Measurements from ENCODE around the gene LUM. TPM values are rescaled to one million over a fixed set of nuclear protein-coding genes. Genes with fewer than 3 reads are reported as not detected.

The LUM gene
- polyA plus RNA-seq, 3 donors, result not detected

DNA sequence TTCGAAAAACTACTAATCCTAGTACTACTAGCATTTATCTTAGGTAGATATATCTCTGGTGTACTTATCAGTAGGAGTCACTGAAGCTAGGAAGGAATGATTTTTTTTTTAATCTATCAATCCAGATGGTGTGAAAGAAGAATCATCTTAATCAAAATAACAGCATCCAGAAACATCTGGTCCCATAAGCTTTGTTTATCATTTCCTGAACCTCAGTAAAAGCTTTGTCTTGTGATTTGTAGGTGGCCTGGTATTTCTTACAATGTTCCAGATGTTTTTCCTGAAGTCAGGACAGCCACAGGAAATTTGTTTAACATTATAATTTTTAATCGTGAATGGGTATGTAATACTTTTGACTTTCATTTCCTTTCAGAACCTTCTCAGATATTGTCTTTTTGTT, 28.0 kb upstream of the LUM start:
- Mint-ChIP-seq H3K27me3 (ENCODE audit: low read depth in 3 of 3) (peaks cover 0 to 2% (median 0%) of the 10 kb centered on the region in 3 donors), H3K27ac (no peak overlapping the region), H3K9me3 (peaks cover 0 to 3% (median 0%) of the 10 kb centered on the region in 7 donors), H3K4me3 (no peak overlapping the region), H3K36me3 (no peaks in the 10 kb centered on the region), H3K4me1 (no peaks in the 10 kb centered on the region)
- no peaks in the 10 kb centered on the region for H4K20me1 ChIP-seq (ENCODE audit: insufficient read depth, low read length)
- no peaks in the 10 kb centered on the region for H3K9me3 ChIP-seq (replicated peaks in 1 of 2; ENCODE audit: control insufficient read depth in 1 of 2, insufficient read depth in 1 of 2, low read length in 2 of 2)
- no peaks in the 10 kb centered on the region for H3K79me2 ChIP-seq (ENCODE audit: insufficient read depth, low read length)
- H3K4me3 ChIP-seq (replicated peaks in 1 of 3; ENCODE audit: low read depth in 2 of 3, low read length in 3 of 3), result no peak overlapping the region
- H3K27ac ChIP-seq (ENCODE audit: low read depth in 1 of 2, low read length in 2 of 2), result no peak overlapping the region
- H3K27me3 ChIP-seq (ENCODE audit: control insufficient read depth in 2 of 2, insufficient read depth in 2 of 2, low read length in 2 of 2), result no peaks in the 10 kb centered on the region
- H3K9ac ChIP-seq (ENCODE audit: insufficient read depth, low read length, poor library complexity, severe bottlenecking), result no peak overlapping the region
- no peaks in the 10 kb centered on the region for H3K4me1 ChIP-seq (ENCODE audit: control insufficient read depth in 1 of 2, insufficient read depth in 2 of 2, low read length in 2 of 2)
- TF ChIP-seq, protein P1, sequence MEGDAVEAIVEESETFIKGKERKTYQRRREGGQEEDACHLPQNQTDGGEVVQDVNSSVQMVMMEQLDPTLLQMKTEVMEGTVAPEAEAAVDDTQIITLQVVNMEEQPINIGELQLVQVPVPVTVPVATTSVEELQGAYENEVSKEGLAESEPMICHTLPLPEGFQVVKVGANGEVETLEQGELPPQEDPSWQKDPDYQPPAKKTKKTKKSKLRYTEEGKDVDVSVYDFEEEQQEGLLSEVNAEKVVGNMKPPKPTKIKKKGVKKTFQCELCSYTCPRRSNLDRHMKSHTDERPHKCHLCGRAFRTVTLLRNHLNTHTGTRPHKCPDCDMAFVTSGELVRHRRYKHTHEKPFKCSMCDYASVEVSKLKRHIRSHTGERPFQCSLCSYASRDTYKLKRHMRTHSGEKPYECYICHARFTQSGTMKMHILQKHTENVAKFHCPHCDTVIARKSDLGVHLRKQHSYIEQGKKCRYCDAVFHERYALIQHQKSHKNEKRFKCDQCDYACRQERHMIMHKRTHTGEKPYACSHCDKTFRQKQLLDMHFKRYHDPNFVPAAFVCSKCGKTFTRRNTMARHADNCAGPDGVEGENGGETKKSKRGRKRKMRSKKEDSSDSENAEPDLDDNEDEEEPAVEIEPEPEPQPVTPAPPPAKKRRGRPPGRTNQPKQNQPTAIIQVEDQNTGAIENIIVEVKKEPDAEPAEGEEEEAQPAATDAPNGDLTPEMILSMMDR (IDR thresholded peaks at IDR 0.05), result no peak
- WGBS (ENCODE audit: insufficient coverage), result no CpG with 5 or more reads among the region's 2 CpGs
- DNase-seq, result no peak
- no peak overlapping the region for H3K4me2 ChIP-seq (replicated peaks; ENCODE audit: extremely low read depth, low read length, poor library complexity, severe bottlenecking)
- no peak overlapping the region for H2AFZ ChIP-seq (ENCODE audit: insufficient read depth, low read depth, low read length, poor library complexity, severe bottlenecking)
- no peaks in the 10 kb centered on the region for H3K36me3 ChIP-seq (replicated peaks in 1 of 2; ENCODE audit: control insufficient read depth in 1 of 2, insufficient read depth in 2 of 2, low read length in 2 of 2)
- intact Hi-C loops (cut with micrococcal nuclease), result no loop called here

DNA sequence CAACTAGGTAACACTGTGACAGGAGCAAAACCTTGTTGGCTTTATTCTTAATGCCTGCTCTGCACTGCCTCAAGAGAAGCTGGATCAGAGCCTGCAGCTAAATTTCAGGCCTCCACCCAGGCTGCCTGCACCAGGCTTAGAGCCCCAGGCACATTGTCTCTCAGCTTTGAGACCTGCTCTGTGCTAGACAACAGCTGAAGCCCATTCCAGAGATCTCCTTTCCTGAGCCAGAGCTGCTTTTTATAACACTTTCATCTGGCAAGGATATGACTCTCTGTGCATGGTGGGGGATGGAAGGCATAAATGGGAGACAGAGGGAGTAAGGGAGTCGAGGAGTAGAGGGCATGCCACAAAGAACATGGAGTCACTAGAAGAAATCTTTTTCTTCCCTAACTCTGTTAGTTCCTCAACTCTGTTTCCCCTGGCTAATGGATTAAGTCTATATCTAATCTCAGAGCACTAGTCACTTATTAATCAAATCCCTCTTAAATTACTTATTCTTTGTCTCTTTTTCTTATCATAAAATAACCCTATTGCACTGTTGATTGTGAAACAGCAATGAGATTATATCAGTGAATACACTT, 27.1 kb upstream of the LUM start:
- Histone ChIP-seq H4K20me1 (ENCODE audit: insufficient read depth, low read length) (no peaks in the 10 kb centered on the region), H2AFZ (ENCODE audit: insufficient read depth, low read depth, low read length, poor library complexity, severe bottlenecking) (no peak overlapping the region), H3K4me2 (replicated peaks; ENCODE audit: extremely low read depth, low read length, poor library complexity, severe bottlenecking) (no peak overlapping the region), H3K27me3 (ENCODE audit: control insufficient read depth in 2 of 2, insufficient read depth in 2 of 2, low read length in 2 of 2) (no peaks in the 10 kb centered on the region), H3K27ac (ENCODE audit: low read depth in 1 of 2, low read length in 2 of 2) (no peak overlapping the region), H3K36me3 (replicated peaks in 1 of 2; ENCODE audit: control insufficient read depth in 1 of 2, insufficient read depth in 2 of 2, low read length in 2 of 2) (no peaks in the 10 kb centered on the region), H3K79me2 (ENCODE audit: insufficient read depth, low read length) (no peaks in the 10 kb centered on the region), H3K9me3 (replicated peaks in 1 of 2; ENCODE audit: control insufficient read depth in 1 of 2, insufficient read depth in 1 of 2, low read length in 2 of 2) (no peaks in the 10 kb centered on the region), H3K4me1 (ENCODE audit: control insufficient read depth in 1 of 2, insufficient read depth in 2 of 2, low read length in 2 of 2) (no peaks in the 10 kb centered on the region), H3K9ac (ENCODE audit: insufficient read depth, low read length, poor library complexity, severe bottlenecking) (no peak overlapping the region), H3K4me3 (replicated peaks in 1 of 3; ENCODE audit: low read depth in 2 of 3, low read length in 3 of 3) (no peak overlapping the region)
- no peak for DNase-seq
- Mint-ChIP-seq H3K27me3 (ENCODE audit: low read depth in 3 of 3) (peaks cover 0 to 2% (median 0%) of the 10 kb centered on the region in 3 donors), H3K9me3 (peaks cover 0 to 5% (median 0%) of the 10 kb centered on the region in 7 donors), H3K36me3 (no peaks in the 10 kb centered on the region), H3K4me1 (no peaks in the 10 kb centered on the region), H3K27ac (no peak overlapping the region), H3K4me3 (no peak overlapping the region)
- intact Hi-C loops (cut with micrococcal nuclease), result no loop called here
- TF ChIP-seq, protein P1 (IDR thresholded peaks at IDR 0.05), result no peak
- WGBS (ENCODE audit: insufficient coverage), result no CpG with 5 or more reads among the region's 1 CpG
